ENCODE results near the gene MAMDC4. TPM values are rescaled to one million over a fixed set of nuclear protein-coding genes. Genes with fewer than 3 reads are reported as not detected.

MAMDC4 gene
- total and polyA plus RNA-seq, 2 of the 13 experiments (the other 11 are each of a cell fraction or from before 2014, with no cell fraction given) = 6.0 to 6.8 TPM

DNA sequence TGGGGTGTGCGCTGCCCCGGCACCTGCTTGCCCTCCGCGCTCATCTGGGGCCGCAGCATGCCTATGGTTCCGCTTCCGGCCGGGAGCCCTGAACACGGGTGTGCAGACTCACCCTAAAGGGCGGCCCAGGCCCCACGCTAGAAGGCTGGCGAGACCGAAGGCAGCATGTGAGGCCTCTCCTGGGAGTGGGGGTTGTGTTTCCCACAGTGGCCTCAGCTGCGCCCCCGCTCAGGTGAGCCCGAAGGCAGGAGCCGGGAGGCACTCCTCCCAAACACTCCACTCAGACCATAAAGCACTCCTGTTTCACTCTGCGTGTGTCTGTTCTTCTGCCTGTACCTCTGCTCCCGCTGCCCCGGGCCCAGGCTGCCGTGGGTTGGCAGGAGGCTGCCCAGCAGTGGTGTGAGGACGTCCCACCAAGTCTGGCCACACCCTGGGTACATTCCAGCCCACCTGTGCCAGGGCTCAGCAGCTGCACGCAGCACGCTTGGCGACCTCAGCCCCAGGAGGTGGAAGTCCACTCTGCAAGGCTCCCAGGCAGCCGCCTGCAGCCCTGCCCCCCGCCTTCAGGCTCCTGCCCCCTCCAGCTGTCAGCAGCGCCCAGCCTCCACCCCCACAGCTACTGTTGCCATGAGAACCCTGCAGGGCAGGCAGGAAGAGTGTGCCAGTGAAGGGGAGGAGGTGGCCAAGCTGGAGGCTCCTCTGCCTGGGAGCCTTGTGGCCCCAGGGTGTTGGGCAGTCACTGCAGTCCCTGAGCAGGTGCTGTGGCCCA lies 11.1 kb upstream of the MAMDC4 start (continued):
- TF ChIP-seq, protein P1, sequence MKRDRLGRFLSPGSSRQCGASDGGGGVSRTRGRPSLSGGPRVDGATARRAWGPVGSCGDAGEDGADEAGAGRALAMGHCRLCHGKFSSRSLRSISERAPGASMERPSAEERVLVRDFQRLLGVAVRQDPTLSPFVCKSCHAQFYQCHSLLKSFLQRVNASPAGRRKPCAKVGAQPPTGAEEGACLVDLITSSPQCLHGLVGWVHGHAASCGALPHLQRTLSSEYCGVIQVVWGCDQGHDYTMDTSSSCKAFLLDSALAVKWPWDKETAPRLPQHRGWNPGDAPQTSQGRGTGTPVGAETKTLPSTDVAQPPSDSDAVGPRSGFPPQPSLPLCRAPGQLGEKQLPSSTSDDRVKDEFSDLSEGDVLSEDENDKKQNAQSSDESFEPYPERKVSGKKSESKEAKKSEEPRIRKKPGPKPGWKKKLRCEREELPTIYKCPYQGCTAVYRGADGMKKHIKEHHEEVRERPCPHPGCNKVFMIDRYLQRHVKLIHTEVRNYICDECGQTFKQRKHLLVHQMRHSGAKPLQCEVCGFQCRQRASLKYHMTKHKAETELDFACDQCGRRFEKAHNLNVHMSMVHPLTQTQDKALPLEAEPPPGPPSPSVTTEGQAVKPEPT (CRISPR knock-in tag; IDR thresholded peaks at IDR 0.05; ENCODE audit: low read depth) = no peak
- no peak for TF ChIP-seq STAG1 (CRISPR knock-in tag; IDR thresholded peaks at IDR 0.05)
- TF ChIP-seq ZSCAN31 (CRISPR knock-in tag; IDR thresholded peaks at IDR 0.05; ENCODE audit: low read depth) = no peak
- no peak for TF ChIP-seq NCOR1 (IDR thresholded peaks at IDR 0.05; ENCODE audit: borderline replicate concordance, low read length)
- no peak for TF ChIP-seq ADNP (CRISPR knock-in tag; IDR thresholded peaks at IDR 0.05)
- no peak for TF ChIP-seq ZNF616 (CRISPR knock-in tag; IDR thresholded peaks at IDR 0.05; ENCODE audit: low read depth)
- no peak for TF ChIP-seq IKZF1 (IDR thresholded peaks at IDR 0.05)
- TF ChIP-seq BRD4 (CRISPR knock-in tag; IDR thresholded peaks at IDR 0.05) = no peak
- TF ChIP-seq, protein P2, sequence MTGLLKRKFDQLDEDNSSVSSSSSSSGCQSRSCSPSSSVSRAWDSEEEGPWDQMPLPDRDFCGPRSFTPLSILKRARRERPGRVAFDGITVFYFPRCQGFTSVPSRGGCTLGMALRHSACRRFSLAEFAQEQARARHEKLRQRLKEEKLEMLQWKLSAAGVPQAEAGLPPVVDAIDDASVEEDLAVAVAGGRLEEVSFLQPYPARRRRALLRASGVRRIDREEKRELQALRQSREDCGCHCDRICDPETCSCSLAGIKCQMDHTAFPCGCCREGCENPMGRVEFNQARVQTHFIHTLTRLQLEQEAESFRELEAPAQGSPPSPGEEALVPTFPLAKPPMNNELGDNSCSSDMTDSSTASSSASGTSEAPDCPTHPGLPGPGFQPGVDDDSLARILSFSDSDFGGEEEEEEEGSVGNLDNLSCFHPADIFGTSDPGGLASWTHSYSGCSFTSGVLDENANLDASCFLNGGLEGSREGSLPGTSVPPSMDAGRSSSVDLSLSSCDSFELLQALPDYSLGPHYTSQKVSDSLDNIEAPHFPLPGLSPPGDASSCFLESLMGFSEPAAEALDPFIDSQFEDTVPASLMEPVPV (CRISPR knock-in tag; IDR thresholded peaks at IDR 0.05) = 0 out of 2 replicates have a peak, but pooled peaks have one; percentile 52
- TF ChIP-seq ATF7-NPFF (CRISPR knock-in tag; IDR thresholded peaks at IDR 0.05; ENCODE audit: low read depth) = peak; percentile 51; the same call in 1 of the 2 replicates
- TF ChIP-seq, protein P3, sequence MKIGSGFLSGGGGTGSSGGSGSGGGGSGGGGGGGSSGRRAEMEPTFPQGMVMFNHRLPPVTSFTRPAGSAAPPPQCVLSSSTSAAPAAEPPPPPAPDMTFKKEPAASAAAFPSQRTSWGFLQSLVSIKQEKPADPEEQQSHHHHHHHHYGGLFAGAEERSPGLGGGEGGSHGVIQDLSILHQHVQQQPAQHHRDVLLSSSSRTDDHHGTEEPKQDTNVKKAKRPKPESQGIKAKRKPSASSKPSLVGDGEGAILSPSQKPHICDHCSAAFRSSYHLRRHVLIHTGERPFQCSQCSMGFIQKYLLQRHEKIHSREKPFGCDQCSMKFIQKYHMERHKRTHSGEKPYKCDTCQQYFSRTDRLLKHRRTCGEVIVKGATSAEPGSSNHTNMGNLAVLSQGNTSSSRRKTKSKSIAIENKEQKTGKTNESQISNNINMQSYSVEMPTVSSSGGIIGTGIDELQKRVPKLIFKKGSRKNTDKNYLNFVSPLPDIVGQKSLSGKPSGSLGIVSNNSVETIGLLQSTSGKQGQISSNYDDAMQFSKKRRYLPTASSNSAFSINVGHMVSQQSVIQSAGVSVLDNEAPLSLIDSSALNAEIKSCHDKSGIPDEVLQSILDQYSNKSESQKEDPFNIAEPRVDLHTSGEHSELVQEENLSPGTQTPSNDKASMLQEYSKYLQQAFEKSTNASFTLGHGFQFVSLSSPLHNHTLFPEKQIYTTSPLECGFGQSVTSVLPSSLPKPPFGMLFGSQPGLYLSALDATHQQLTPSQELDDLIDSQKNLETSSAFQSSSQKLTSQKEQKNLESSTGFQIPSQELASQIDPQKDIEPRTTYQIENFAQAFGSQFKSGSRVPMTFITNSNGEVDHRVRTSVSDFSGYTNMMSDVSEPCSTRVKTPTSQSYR (CRISPR knock-in tag; IDR thresholded peaks at IDR 0.05; ENCODE audit: borderline replicate concordance) = peak; percentile 87; the same call in 1 of the 2 replicates
- no peak for TF ChIP-seq MZF1 (CRISPR knock-in tag; IDR thresholded peaks at IDR 0.05; ENCODE audit: borderline replicate concordance)
- no peak for TF ChIP-seq ZBTB21 (CRISPR knock-in tag; IDR thresholded peaks at IDR 0.05)
- no peak for TF ChIP-seq RFX5 (IDR thresholded peaks at IDR 0.05; ENCODE audit: low read depth, low read length)
- TF ChIP-seq, protein P4, sequence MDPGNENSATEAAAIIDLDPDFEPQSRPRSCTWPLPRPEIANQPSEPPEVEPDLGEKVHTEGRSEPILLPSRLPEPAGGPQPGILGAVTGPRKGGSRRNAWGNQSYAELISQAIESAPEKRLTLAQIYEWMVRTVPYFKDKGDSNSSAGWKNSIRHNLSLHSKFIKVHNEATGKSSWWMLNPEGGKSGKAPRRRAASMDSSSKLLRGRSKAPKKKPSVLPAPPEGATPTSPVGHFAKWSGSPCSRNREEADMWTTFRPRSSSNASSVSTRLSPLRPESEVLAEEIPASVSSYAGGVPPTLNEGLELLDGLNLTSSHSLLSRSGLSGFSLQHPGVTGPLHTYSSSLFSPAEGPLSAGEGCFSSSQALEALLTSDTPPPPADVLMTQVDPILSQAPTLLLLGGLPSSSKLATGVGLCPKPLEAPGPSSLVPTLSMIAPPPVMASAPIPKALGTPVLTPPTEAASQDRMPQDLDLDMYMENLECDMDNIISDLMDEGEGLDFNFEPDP (CRISPR knock-in tag; conservative IDR thresholded peaks at IDR 0.05) = no peak
- TF ChIP-seq ESRRA (CRISPR knock-in tag; IDR thresholded peaks at IDR 0.05; ENCODE audit: low read depth) = peak; percentile 73
- TF ChIP-seq, protein P5, sequence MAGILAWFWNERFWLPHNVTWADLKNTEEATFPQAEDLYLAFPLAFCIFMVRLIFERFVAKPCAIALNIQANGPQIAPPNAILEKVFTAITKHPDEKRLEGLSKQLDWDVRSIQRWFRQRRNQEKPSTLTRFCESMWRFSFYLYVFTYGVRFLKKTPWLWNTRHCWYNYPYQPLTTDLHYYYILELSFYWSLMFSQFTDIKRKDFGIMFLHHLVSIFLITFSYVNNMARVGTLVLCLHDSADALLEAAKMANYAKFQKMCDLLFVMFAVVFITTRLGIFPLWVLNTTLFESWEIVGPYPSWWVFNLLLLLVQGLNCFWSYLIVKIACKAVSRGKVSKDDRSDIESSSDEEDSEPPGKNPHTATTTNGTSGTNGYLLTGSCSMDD (CRISPR knock-in tag; IDR thresholded peaks at IDR 0.05) = no peak
- no peak for TF ChIP-seq ASH2L (IDR thresholded peaks at IDR 0.05; ENCODE audit: insufficient read length, low read depth, low read length)
- TF ChIP-seq ZNF253 (CRISPR knock-in tag; IDR thresholded peaks at IDR 0.05; ENCODE audit: borderline replicate concordance) = no peak
- TF ChIP-seq ZNF672 (CRISPR knock-in tag; IDR thresholded peaks at IDR 0.05) = no peak; the same call in 1 of the 2 replicates
- TF ChIP-seq POGZ (CRISPR knock-in tag; IDR thresholded peaks at IDR 0.05) = 0 out of 2 replicates have a peak, but pooled peaks have one; percentile 44
